Sigmoid colon (tissue), 7 donors: Measurements from ENCODE around the gene ZMIZ1. TPM values are rescaled to one million over a fixed set of nuclear protein-coding genes. Genes with fewer than 3 reads are reported as not detected.

Source experiments
- DNase-seq: peaks from one replicate; pipeline ENCODE4 v3.0.0-alpha.2; 2019
- H3K27ac ChIP-seq, 4 donors: fragments of 200-600 bp; sonication (generic); one replicate each; pipeline ENCODE4 v1.5.1; 2016 to 2019; ENCODE audit warnings: mild to moderate bottlenecking in 1 of 4
- H3K27me3 ChIP-seq, 3 donors: fragments of 200-600 bp; sonication (generic); one replicate each; pipeline ENCODE4 v1.5.1; 2019; ENCODE audit warnings: mild to moderate bottlenecking in 1 of 3
- H3K36me3 ChIP-seq, 4 donors: fragments of 200-600 bp; sonication (generic); one replicate each; pipeline ENCODE4 v1.5.1; 2016 to 2019
- H3K4me1 ChIP-seq, 4 donors: fragments of 200-600 bp; sonication (generic); one replicate each; pipeline ENCODE4 v1.5.1; 2017 to 2019
- H3K4me3 ChIP-seq, 4 donors: fragments of 200-600 bp; sonication (generic); one replicate each; pipeline ENCODE4 v1.5.1; 2017 to 2019; ENCODE audit warnings: mild to moderate bottlenecking in 2 of 4, moderate library complexity in 1 of 4
- H3K9me3 ChIP-seq, 4 donors: fragments of 200-600 bp in 3 of 4; sonication (generic) in 3 of 4; one replicate each; pipeline versions ENCODE4 v1.5.1 to v1.6.1; 2013 to 2019
- EP300 ChIP-seq, 4 donors: sonication (generic); formaldehyde crosslinking; IDR thresholded peaks; one replicate each; pipeline ENCODE4 v1.6.1; 2017; ENCODE audit warnings: antibody characterized with exemption in 4 of 4
- POLR2A ChIP-seq, 2 donors: fragments of 450-650 bp; IDR thresholded peaks; one replicate each; pipeline ENCODE4 v1.6.1; 2016; ENCODE audit warnings: antibody characterized with exemption in 2 of 2, mild to moderate bottlenecking in 2 of 2, moderate library complexity in 2 of 2
- POLR2AphosphoS5 ChIP-seq, 4 donors: sonication (generic); formaldehyde crosslinking; IDR thresholded peaks; one replicate each; pipeline ENCODE4 v1.6.1; 2017; ENCODE audit warnings: antibody characterized with exemption in 4 of 4
- WGBS, 2 donors: extraction: QIAGEN DNeasy Blood & Tissue Kit; methylation state at CpG; one replicate each; pipeline ENCODE4 v1.1.7; 2013; 5-methylcytosine and 5-hydroxymethylcytosine counted together
- intact Hi-C: fragments of 100-400 bp; cut with DNase I; formaldehyde crosslinking; loops from one replicate; pipeline ENCODE4 v1.15.1; 2023
- polyA plus RNA-seq, 3 donors: library from polyadenylated mRNA; stranded (reverse); fragments of 200-250 nt; gene quantifications; one replicate each; pipeline ENCODE4 v1.2.3, GENCODE V29; 2013
- total RNA-seq, 4 donors: library from RNA; depleted of rRNA; stranded (reverse); fragments of >200 nt; gene quantifications; one replicate each; pipeline ENCODE4 v1.1.0, GENCODE V29; 2016
- TF ChIP-seq, protein P1 (sequence below), 4 experiments: fragments of 450-650 bp in 3 of 4; fragments of 200-600 bp in 1 of 4; IDR thresholded peaks; one replicate each; pipeline ENCODE4 v1.5.1; 2016 to 2019; ENCODE audit warnings: antibody characterized with exemption in 4 of 4, mild to moderate bottlenecking in 3 of 4, moderate library complexity in 2 of 4
- donor health status: healthy with polysubstance abuse.
- donor health status: Bipolar disorder and iron deficiency.
- donor health status: healthy.

ZMIZ1 gene
- total and polyA plus RNA-seq, 7 donors = 17.4 to 49.3 (median 31.5) TPM

DNA sequence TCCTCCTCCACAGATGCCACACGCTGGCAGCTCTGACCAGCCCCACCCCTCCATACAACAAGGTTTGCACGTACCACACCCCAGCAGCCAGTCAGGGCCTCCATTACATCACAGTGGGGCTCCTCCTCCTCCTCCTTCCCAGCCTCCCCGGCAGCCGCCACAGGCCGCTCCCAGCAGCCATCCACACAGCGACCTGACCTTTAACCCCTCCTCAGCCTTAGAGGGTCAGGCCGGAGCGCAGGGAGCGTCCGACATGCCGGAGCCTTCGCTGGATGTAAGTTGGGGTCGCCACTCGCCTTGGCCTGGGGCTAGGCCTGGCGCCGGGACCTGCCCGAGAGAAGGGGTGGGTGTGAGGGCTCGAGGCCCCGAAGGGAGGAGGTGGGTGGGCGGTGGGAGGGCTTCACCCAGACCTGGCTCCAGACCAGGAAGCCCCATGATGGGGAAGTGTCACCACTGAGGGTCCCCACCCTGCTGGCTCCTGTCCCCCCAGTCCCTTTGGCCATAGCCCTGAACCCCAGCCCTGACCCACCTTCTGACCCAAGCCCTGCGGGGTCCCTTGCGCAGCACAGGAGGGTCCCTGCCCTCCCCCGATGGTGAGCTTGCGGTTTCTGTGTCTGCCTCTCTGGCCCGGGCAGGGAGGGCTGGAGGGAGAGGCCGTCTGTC, 242.3 kb downstream of the ZMIZ1 start:
- TF ChIP-seq EP300 (IDR thresholded peaks at IDR 0.05) (no peak), POLR2A (IDR thresholded peaks at IDR 0.05) (no peak), POLR2AphosphoS5 (IDR thresholded peaks at IDR 0.05) (no peak)
- TF ChIP-seq, protein P1, sequence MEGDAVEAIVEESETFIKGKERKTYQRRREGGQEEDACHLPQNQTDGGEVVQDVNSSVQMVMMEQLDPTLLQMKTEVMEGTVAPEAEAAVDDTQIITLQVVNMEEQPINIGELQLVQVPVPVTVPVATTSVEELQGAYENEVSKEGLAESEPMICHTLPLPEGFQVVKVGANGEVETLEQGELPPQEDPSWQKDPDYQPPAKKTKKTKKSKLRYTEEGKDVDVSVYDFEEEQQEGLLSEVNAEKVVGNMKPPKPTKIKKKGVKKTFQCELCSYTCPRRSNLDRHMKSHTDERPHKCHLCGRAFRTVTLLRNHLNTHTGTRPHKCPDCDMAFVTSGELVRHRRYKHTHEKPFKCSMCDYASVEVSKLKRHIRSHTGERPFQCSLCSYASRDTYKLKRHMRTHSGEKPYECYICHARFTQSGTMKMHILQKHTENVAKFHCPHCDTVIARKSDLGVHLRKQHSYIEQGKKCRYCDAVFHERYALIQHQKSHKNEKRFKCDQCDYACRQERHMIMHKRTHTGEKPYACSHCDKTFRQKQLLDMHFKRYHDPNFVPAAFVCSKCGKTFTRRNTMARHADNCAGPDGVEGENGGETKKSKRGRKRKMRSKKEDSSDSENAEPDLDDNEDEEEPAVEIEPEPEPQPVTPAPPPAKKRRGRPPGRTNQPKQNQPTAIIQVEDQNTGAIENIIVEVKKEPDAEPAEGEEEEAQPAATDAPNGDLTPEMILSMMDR (IDR thresholded peaks at IDR 0.05) = no peak
- Histone ChIP-seq H3K27me3 (no peaks in the 10 kb centered on the region), H3K27ac (peak overlapping the region; percentile 23 to 72 (median 58)), H3K36me3 (peaks cover 30 to 94% (median 59%) of the 10 kb centered on the region in 4 donors), H3K4me3 (no peak overlapping the region), H3K4me1 (peaks cover 0 to 25% (median 20%) of the 10 kb centered on the region in 4 donors), H3K9me3 (no peaks in the 10 kb centered on the region)
- 74 to 84% methylated on average over 26 of the region's 26 CpGs for WGBS, 2 donors
- intact Hi-C loops = no loop called here
- no peak for DNase-seq

DNA sequence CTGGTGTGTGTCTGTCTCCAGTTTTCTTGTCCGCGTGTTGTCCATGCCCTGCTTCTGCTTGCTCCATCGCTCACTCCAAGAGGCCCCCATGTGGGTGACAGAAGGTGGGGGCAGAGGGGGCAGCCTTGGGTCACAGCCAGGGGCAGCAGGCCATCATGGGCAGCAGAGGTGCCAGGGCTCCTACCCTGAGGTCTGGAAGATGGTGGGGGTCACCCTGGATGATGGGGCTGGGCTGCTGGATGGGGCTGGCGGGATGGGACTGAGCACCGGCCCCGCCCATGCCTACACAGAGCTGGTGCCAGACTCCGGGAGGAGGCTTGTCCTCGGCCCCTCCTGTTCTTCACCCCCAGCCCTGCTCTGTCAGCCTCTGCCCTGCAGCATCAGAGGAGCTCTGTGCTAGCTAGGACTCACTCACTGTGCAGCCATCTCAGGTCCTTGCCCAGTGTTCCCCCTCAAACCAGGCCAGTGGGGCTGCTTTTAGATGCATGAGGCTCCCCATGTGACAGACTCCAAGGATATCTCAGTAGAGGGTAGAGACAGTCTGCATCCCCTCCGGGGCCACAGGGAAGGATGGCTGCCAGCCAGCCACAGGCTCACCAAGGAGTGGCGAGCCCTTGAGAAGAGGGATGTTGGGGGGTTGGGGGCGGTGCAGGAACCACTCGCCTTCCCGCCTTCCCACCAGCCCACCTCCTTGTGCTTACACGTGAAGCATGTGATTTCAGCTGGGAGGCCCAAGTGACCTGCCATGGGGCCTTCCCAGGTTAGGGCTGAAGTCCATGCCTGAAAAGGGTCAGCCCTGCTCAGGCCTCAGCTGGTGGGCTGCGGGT, 243.0 kb downstream of the ZMIZ1 start:
- WGBS, 2 donors = 85 to 90% methylated on average over 15 of the region's 15 CpGs
- DNase-seq = no peak
- no peak overlapping the region for H3K4me3 ChIP-seq
- H3K36me3 ChIP-seq = peaks cover 23 to 86% (median 51%) of the 10 kb centered on the region in 4 donors
- H3K27me3 ChIP-seq = no peaks in the 10 kb centered on the region
- intact Hi-C loops = no loop called here
- peak overlapping the region; percentile 23 to 72 (median 58) for H3K27ac ChIP-seq
- TF ChIP-seq, protein P1 (IDR thresholded peaks at IDR 0.05) = no peak
- TF ChIP-seq EP300 (IDR thresholded peaks at IDR 0.05) = no peak
- TF ChIP-seq POLR2A (IDR thresholded peaks at IDR 0.05) = no peak
- no peak for TF ChIP-seq POLR2AphosphoS5 (IDR thresholded peaks at IDR 0.05)
- H3K4me1 ChIP-seq = peaks cover 0 to 27% (median 20%) of the 10 kb centered on the region in 4 donors
- H3K9me3 ChIP-seq = no peaks in the 10 kb centered on the region

DNA sequence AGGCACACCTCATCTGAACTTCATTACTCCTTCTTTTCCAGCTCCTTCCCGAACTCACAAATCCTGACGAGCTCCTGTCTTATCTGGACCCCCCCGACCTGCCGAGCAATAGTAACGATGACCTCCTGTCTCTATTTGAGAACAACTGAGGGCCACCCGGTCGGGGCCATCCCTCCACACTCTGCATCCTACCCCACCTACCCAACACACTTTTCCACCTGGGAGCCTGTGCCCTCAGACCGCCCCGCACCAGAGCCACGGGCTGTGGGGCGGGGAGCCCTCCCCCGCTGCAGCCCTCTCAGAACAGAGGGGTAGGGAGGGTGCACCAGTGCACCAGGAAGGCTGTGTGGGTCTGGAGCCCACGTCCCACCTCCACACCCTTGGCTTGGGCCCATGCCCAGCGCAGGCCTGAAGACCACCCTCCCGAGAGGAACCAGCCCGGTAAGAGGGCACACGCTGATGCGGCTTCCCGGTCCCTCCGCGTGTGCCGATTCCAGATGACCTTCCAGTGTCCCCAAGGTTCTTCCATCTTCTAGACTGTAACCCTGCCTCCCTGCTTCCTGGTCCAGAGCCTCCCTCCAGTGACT, 243.9 kb downstream of the ZMIZ1 start:
- Histone ChIP-seq H3K4me3 (no peak overlapping the region), H3K27me3 (no peaks in the 10 kb centered on the region), H3K9me3 (no peaks in the 10 kb centered on the region), H3K36me3 (peaks cover 15 to 77% (median 42%) of the 10 kb centered on the region in 4 donors), H3K27ac (peak overlapping the region in 1 of 4 donors; percentile 72), H3K4me1 (peaks cover 0 to 35% (median 29%) of the 10 kb centered on the region in 4 donors)
- intact Hi-C loops = no loop called here
- WGBS, 2 donors = 93 to 94% methylated on average over 22 of the region's 22 CpGs
- DNase-seq = no peak
- TF ChIP-seq, protein P1 (IDR thresholded peaks at IDR 0.05) = no peak
- TF ChIP-seq POLR2A (IDR thresholded peaks at IDR 0.05) (no peak), POLR2AphosphoS5 (IDR thresholded peaks at IDR 0.05) (no peak), EP300 (IDR thresholded peaks at IDR 0.05) (no peak)

DNA sequence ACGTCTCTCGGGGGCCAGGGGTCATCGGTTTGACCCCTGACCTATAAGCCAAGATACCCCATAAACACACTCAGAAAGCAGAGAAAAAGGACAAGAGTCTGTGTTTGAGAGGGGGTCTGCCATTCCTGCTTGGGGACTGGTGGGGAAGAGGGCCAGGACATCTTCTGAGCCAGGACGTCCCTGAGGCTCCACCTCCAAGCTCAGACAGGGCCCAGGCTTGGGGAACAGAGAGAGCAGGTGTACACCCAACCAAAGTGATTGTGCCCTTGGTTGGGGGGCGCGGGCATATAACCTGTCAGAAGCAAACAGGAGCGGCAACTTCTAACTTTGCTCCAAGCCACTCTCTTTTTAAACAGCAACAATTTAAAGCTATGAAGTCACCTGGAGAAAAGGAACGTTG, 244.6 kb downstream of the ZMIZ1 start:
- TF ChIP-seq, protein P1 (IDR thresholded peaks at IDR 0.05) = no peak
- TF ChIP-seq POLR2A (IDR thresholded peaks at IDR 0.05) (no peak), EP300 (IDR thresholded peaks at IDR 0.05) (no peak), POLR2AphosphoS5 (IDR thresholded peaks at IDR 0.05) (no peak)
- 80 to 87% methylated on average over 8 of the region's 8 CpGs for WGBS, 2 donors
- peaks cover 9 to 71% (median 36%) of the 10 kb centered on the region in 4 donors for H3K36me3 ChIP-seq

More for the DNA sequence above, 244.6 kb downstream of the ZMIZ1 start:
- peaks cover 0 to 37% (median 32%) of the 10 kb centered on the region in 4 donors for H3K4me1 ChIP-seq
- H3K27me3 ChIP-seq = no peaks in the 10 kb centered on the region
- H3K27ac ChIP-seq = no peak overlapping the region
- H3K9me3 ChIP-seq = no peaks in the 10 kb centered on the region
- H3K4me3 ChIP-seq = no peak overlapping the region
- no peak for DNase-seq
- intact Hi-C loops = no loop called here
